DMS153 (cell line): ENCODE measurements around the gene HTR6.
"Not testable (repeated sequence)": the region's sequence is repeated elsewhere in the genome, so short reads cannot be mapped to it uniquely, and the experiment has no call there.

Source experiments
- DNase-seq: peaks from one replicate; lab custom pipeline; 2025; lab: John Stamatoyannopoulos, UW

The HTR6 gene

GRCh38 chr1:19664453-19665185, at the start of gene HTR6:
Gene HTR6 (plus strand): TSS chr1:19664875. CDS start chr1:19665754, 879 bp downstream.
- DNase-seq: no peak

GRCh38 chr1:19615438-19615837, 49.2 kb upstream of the HTR6 start:
- DNase-seq: no peak

GRCh38 chr1:19616489-19616888, 48.2 kb upstream of the HTR6 start:
- no peak for DNase-seq

GRCh38 chr1:19617376-19617775, 47.3 kb upstream of the HTR6 start:
- DNase-seq: no peak

GRCh38 chr1:19618428-19618827, 46.2 kb upstream of the HTR6 start:
- DNase-seq: no peak

- no peak for DNase-seq
Measured at GRCh38 chr1:19619697-19620384, 44.8 kb upstream of the HTR6 start.

GRCh38 chr1:19620786-19621185, 43.9 kb upstream of the HTR6 start:
- DNase-seq: no peak

GRCh38 chr1:19621274-19621950, 43.3 kb upstream of the HTR6 start:
- DNase-seq: no peak

GRCh38 chr1:19622204-19622603, 42.5 kb upstream of the HTR6 start:
- DNase-seq: no peak

- DNase-seq: no peak
Measured at GRCh38 chr1:19623523-19623922, 41.2 kb upstream of the HTR6 start.

- no peak for DNase-seq
Measured at GRCh38 chr1:19625291-19625937, 39.3 kb upstream of the HTR6 start.

GRCh38 chr1:19628879-19629278, 35.8 kb upstream of the HTR6 start:
- DNase-seq: no peak

GRCh38 chr1:19629357-19629756, 35.3 kb upstream of the HTR6 start:
- no peak for DNase-seq

GRCh38 chr1:19630192-19630591, 34.5 kb upstream of the HTR6 start:
- not testable (repeated sequence) for DNase-seq

GRCh38 chr1:19630720-19631395, 33.8 kb upstream of the HTR6 start:
- DNase-seq: no peak

GRCh38 chr1:19632211-19632610, 32.5 kb upstream of the HTR6 start:
- no peak for DNase-seq

- DNase-seq: no peak
Measured at GRCh38 chr1:19633106-19633505, 31.6 kb upstream of the HTR6 start.

GRCh38 chr1:19635064-19635463, 29.6 kb upstream of the HTR6 start:
- DNase-seq: not testable (repeated sequence)

GRCh38 chr1:19635646-19636045, 29.0 kb upstream of the HTR6 start:
- no peak for DNase-seq

GRCh38 chr1:19636065-19636464, 28.6 kb upstream of the HTR6 start:
- DNase-seq: no peak

- DNase-seq: not testable (repeated sequence)
Measured at GRCh38 chr1:19636749-19637148, 27.9 kb upstream of the HTR6 start.

- DNase-seq: no peak
Measured at GRCh38 chr1:19637606-19638005, 27.1 kb upstream of the HTR6 start.
